BJ (cell line): ENCODE results near the gene LCORL. TPM values are rescaled to one million over a fixed set of nuclear protein-coding genes. Genes with fewer than 3 reads are reported as not detected.
"Not testable (repeated sequence)": the region's sequence is repeated elsewhere in the genome, so short reads cannot be mapped to it uniquely, and the experiment has no call there.

Experiments
- CTCF ChIA-PET: fragments of 350-600 bp; formaldehyde crosslinking; extraction: SDS; loops from one replicate; lab custom pipeline; 2021; ENCODE audit warnings: antibody characterized with exemption, inconsistent platforms; lab: Yijun Ruan, JAX
- POLR2A ChIA-PET: fragments of 300-600 bp; sonication (Branson Sonifier 250); formaldehyde crosslinking; extraction: SDS; loops from one replicate; lab custom pipeline; 2021; ENCODE audit warnings: antibody characterized with exemption; lab: Charles Lee
- DNase-seq: peaks from one replicate; pipeline ENCODE4 v3.0.0-alpha.2; 2011; ENCODE audit warnings: low read depth
- H3K27me3 ChIP-seq: 2 replicates; pipeline ENCODE4 v1.6.0; 2011; ENCODE audit warnings: low read length; ENCODE audit not compliant: control insufficient read depth, insufficient read depth
- H3K36me3 ChIP-seq: 2 replicates; pipeline ENCODE4 v1.5.1; 2011; ENCODE audit warnings: low read length; ENCODE audit not compliant: control insufficient read depth, insufficient read depth
- H3K4me3 ChIP-seq: 2 replicates; pipeline ENCODE4 v1.5.1; 2011; ENCODE audit warnings: low read depth, mild to moderate bottlenecking, control low read depth, low read length
- CTCF ChIP-seq: IDR thresholded peaks from 2 replicates; pipeline ENCODE4 v1.5.1; 2011; ENCODE audit warnings: low read depth, mild to moderate bottlenecking, control low read depth, inconsistent platforms, low read length, moderate library complexity; ENCODE audit not compliant: insufficient read depth
- polyA plus RNA-seq: library from polyadenylated mRNA; depleted of rRNA; stranded (reverse); fragments of >200 nt; gene quantifications from 2 replicates; pipeline ENCODE4 v1.2.3, GENCODE V29; 2011

LCORL gene
- polyA plus RNA-seq, 1 experiment: 2.0 TPM

GRCh38 chr4:17854036-17854435 lies 167.5 kb downstream of the LCORL start:
- DNase-seq: no peak
- no peak for TF ChIP-seq CTCF
- POLR2A ChIA-PET: no interaction called here
- Histone ChIP-seq H3K36me3 (no peaks in the 10 kb centered on the region), H3K4me3 (no peak overlapping the region), H3K27me3 (no peaks in the 10 kb centered on the region)
- CTCF ChIA-PET: no interaction called here

- CTCF ChIA-PET: interaction anchor here (0.7 kb wide), 1 partner anchor 331 kb away, joined by 3 read pairs; no protein-coding TSS in a partner anchor
- POLR2A ChIA-PET: no interaction called here
- Histone ChIP-seq H3K27me3 (no peaks in the 10 kb centered on the region), H3K36me3 (no peaks in the 10 kb centered on the region), H3K4me3 (no peak overlapping the region)
- TF ChIP-seq CTCF: no peak
- DNase-seq: no peak
Observed at GRCh38 chr4:17851959-17852358, 169.6 kb downstream of the LCORL start.

- DNase-seq, H3K27me3 ChIP-seq, CTCF ChIA-PET, POLR2A ChIA-PET, H3K4me3 ChIP-seq, H3K36me3 ChIP-seq: not testable (repeated sequence)
Observed at GRCh38 chr4:17850295-17850694, 171.3 kb downstream of the LCORL start.

GRCh38 chr4:17846266-17846665 lies 175.3 kb downstream of the LCORL start:
- no peak overlapping the region for H3K4me3 ChIP-seq
- no peaks in the 10 kb centered on the region for H3K27me3 ChIP-seq
- H3K36me3 ChIP-seq: no peaks in the 10 kb centered on the region
- POLR2A ChIA-PET: no interaction called here
- CTCF ChIA-PET: no interaction called here
- DNase-seq: no peak
- TF ChIP-seq CTCF: no peak

- no peaks in the 10 kb centered on the region for H3K27me3 ChIP-seq
- ChIA-PET CTCF (no interaction called here), POLR2A (no interaction called here)
- no peaks in the 10 kb centered on the region for H3K36me3 ChIP-seq
- no peak for TF ChIP-seq CTCF
- H3K4me3 ChIP-seq: no peak overlapping the region
- no peak for DNase-seq
Observed at GRCh38 chr4:17823871-17824669, 197.5 kb downstream of the LCORL start.
